Neural cell (in vitro differentiated cells): Measurements from ENCODE around the gene CCDC60. TPM values are rescaled to one million over a fixed set of nuclear protein-coding genes. Genes with fewer than 3 reads are reported as not detected.

Experiments
- H2AFZ ChIP-seq: fragments of 200-600, 300-800 bp; sonication (generic), shearing (Covaris generic); 2 replicates; pipeline ENCODE4 v1.6.0; 2014; ENCODE audit warnings: low read depth, mild to moderate bottlenecking, antibody characterized with exemption, low read length, moderate library complexity
- H3F3A ChIP-seq: fragments of 200-600 bp; shearing (Covaris generic); 2 replicates; pipeline ENCODE4 v1.6.1; 2016; ENCODE audit warnings: mild to moderate bottlenecking, moderate library complexity, mixed read lengths, antibody characterized with exemption, low read length; ENCODE audit not compliant: insufficient read depth, poor library complexity, severe bottlenecking
- H3K27ac ChIP-seq: fragments of 200-600, 300-800 bp; sonication (generic), shearing (Covaris generic); 2 replicates; pipeline ENCODE4 v1.5.1; 2014; ENCODE audit warnings: mild to moderate bottlenecking, low read length, moderate library complexity
- H3K27me3 ChIP-seq: fragments of 300-800, 200-600 bp; sonication (generic), shearing (Covaris generic); 2 replicates; pipeline ENCODE4 v1.6.0; 2014; ENCODE audit warnings: mild to moderate bottlenecking, low read depth, low read length, moderate library complexity; ENCODE audit not compliant: insufficient read depth
- H3K36me3 ChIP-seq: fragments of 300-800, 200-600 bp; sonication (generic), shearing (Covaris generic); 2 replicates; pipeline ENCODE4 v1.5.1; 2014; ENCODE audit warnings: mild to moderate bottlenecking, antibody characterized with exemption, low read length, moderate library complexity; ENCODE audit not compliant: insufficient read depth
- H3K4me2 ChIP-seq: fragments of 300-800, 200-600 bp; sonication (generic), shearing (Covaris generic); 2 replicates; pipeline ENCODE4 v1.6.0; 2014; ENCODE audit warnings: mild to moderate bottlenecking, low read length
- H3K4me3 ChIP-seq: fragments of 300-800, 200-600 bp; sonication (generic), shearing (Covaris generic); 2 replicates; pipeline ENCODE4 v1.5.1; 2014; ENCODE audit warnings: mild to moderate bottlenecking, low read length, moderate library complexity
- H3K79me2 ChIP-seq: fragments of 200-600 bp; shearing (Covaris generic); replicated peaks from 2 replicates; pipeline ENCODE4 v1.6.0; 2014; ENCODE audit warnings: mild to moderate bottlenecking, low read length, moderate library complexity; ENCODE audit not compliant: insufficient read depth
- H3K9ac ChIP-seq: fragments of 300-800, 200-600 bp; sonication (generic), shearing (Covaris generic); 2 replicates; pipeline ENCODE4 v1.6.1; 2016; ENCODE audit warnings: mild to moderate bottlenecking, low read length, mixed read lengths
- H3K9me2 ChIP-seq: fragments of 200-600 bp; shearing (Covaris generic); 2 replicates; pipeline ENCODE4 v1.6.1; 2016; ENCODE audit warnings: mild to moderate bottlenecking, low read length, mixed read lengths; ENCODE audit not compliant: insufficient read depth
- H3K9me3 ChIP-seq: fragments of 200-600, 300-800 bp; sonication (generic), shearing (Covaris generic); 2 replicates; pipeline ENCODE4 v1.6.1; 2016; ENCODE audit warnings: mild to moderate bottlenecking, mixed run types, low read length, moderate library complexity, mixed read lengths
- H4K20me1 ChIP-seq: fragments of 200-600 bp; shearing (Covaris generic); 2 replicates; pipeline ENCODE4 v1.6.1; 2016; ENCODE audit warnings: mild to moderate bottlenecking, mixed run types; ENCODE audit not compliant: insufficient read depth
- CTCF ChIP-seq: fragments of 450-650 bp; IDR thresholded peaks from 2 replicates; pipeline ENCODE4 v1.5.1; 2014; ENCODE audit warnings: antibody characterized with exemption, mild to moderate bottlenecking, moderate library complexity; ENCODE audit not compliant: poor library complexity, severe bottlenecking
- EP300 ChIP-seq: fragments of 450-650 bp; conservative IDR thresholded peaks from 2 replicates; pipeline ENCODE4 v1.6.1; 2014; ENCODE audit warnings: antibody characterized with exemption, mild to moderate bottlenecking, moderate library complexity; ENCODE audit not compliant: poor library complexity, severe bottlenecking
- EZH2 ChIP-seq: fragments of 200-600, 300-800 bp; shearing (Covaris generic), sonication (generic); IDR thresholded peaks from 2 replicates; pipeline ENCODE4 v1.6.1; 2014; ENCODE audit warnings: antibody characterized with exemption, low read length, borderline replicate concordance, mild to moderate bottlenecking; ENCODE audit not compliant: insufficient read depth, poor library complexity, severe bottlenecking
- MXI1 ChIP-seq: fragments of 450-650 bp; conservative IDR thresholded peaks from 2 replicates; pipeline ENCODE4 v1.6.1; 2014; ENCODE audit warnings: antibody characterized with exemption, mild to moderate bottlenecking; ENCODE audit not compliant: poor library complexity, severe bottlenecking
- POLR2AphosphoS5 ChIP-seq: IDR thresholded peaks from 2 replicates; pipeline ENCODE4 v1.6.1; 2012
- RAD21 ChIP-seq: fragments of 450-650 bp; conservative IDR thresholded peaks from 2 replicates; pipeline ENCODE4 v1.6.1; 2014; ENCODE audit warnings: antibody characterized with exemption, mild to moderate bottlenecking, moderate library complexity
- SMC3 ChIP-seq: fragments of 450-650 bp; conservative IDR thresholded peaks from 2 replicates; pipeline ENCODE4 v1.6.1; 2014; ENCODE audit warnings: antibody characterized with exemption, mild to moderate bottlenecking, moderate library complexity; ENCODE audit not compliant: poor library complexity
- TAF1 ChIP-seq: IDR thresholded peaks from 2 replicates; pipeline ENCODE4 v1.6.1; 2012; ENCODE audit warnings: low read depth
- polyA minus RNA-seq: library from RNA; depleted of rRNA, polyadenylated mRNA; stranded (reverse); fragments of >200 nt; gene quantifications from 2 replicates; pipeline ENCODE4 v1.2.3, GENCODE V29; 2014
- polyA plus RNA-seq: library from polyadenylated mRNA; depleted of rRNA; stranded (reverse); fragments of >200 nt; gene quantifications from 2 replicates; pipeline ENCODE4 v1.2.3, GENCODE V29; 2014

The CCDC60 gene, protein sequence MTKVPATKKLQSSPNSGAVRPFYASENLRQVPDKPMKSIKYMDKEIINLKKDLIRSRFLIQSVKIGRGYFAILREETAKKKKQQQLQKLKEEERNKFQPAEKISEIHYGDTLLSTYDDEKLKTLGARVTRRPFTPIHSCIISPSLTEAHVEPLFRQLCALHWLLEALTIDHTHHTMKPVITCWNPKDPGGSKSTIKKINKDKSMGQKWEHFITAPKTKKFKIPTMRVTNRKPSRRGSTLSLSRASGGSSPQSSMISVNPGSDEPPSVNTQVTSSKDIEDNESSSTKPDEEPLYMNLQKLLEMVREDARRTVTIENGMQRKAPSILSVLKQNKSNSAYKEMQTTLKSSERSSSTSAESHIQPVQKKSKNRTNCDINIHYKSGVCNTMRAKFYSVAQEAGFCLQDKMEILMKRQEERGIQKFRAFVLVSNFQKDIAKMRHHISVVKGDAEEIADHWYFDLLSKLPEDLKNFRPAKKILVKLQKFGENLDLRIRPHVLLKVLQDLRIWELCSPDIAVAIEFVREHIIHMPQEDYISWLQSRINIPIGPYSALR
- polyA plus RNA-seq (not detected in 2 replicates), polyA minus RNA-seq (not detected in 2 replicates)

DNA sequence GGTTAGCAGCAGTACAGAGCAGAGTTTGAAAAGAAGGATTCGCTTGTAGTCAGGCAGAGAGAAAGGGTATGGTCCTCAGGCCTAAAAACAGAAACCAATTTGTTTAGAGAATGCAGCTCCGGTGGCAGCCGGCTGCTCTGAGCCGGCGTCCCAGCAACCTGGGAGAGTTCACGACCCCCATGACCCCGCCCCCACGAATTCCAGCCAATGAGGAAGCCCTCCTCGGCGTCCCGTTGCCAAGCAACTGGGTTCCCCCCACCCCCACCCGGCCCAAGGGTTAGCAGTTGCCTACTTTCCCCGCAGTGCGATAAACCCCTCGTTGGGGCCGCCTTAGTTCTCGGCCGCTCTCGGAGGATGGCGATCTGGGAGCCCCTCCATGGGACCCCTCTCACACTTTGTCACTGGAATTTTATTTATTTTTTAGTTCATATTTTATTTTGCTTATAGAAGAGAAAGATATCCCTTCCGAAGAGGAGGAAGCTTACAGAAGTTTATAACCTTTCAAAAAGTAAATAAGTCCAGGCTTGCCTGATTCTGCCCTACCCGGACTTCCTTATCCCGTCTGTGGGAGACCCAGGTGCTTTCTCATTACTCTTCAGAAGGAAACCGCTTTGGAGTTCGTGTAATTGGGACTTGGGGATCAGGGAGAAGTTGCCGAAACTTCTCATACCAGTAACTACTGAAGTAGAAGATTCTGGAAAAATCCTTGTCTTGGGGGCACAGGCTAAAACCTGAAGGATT is at the start of gene CCDC60:
Gene CCDC60, plus strand, starts transcription at position 300 of the 741 bp plus-strand sequence. CDS start 448 bp downstream, outside the sequence.
- no peaks in the 10 kb centered on the region for H3K36me3 ChIP-seq
- no peaks in the 10 kb centered on the region for H3K9me2 ChIP-seq
- no peaks in the 10 kb centered on the region for H3K79me2 ChIP-seq
- TF ChIP-seq POLR2AphosphoS5 (no peak), TAF1 (no peak), EP300 (no peak), CTCF (no peak), RAD21 (no peak), SMC3 (no peak)
- no peak within 1 kb of the TSS for H3K4me2 ChIP-seq
- no peaks in the 10 kb centered on the region for H3K9me3 ChIP-seq
- no peaks in the 10 kb centered on the region for H3K27me3 ChIP-seq
- H3K9ac ChIP-seq: no peak within 1 kb of the TSS
- H4K20me1 ChIP-seq: no peaks in the 10 kb centered on the region
- H3K4me3 ChIP-seq: no peak within 1 kb of the TSS
- H3F3A ChIP-seq: no peaks in the 10 kb centered on the region
- no peak within 1 kb of the TSS for H2AFZ ChIP-seq
- no peak within 1 kb of the TSS for H3K27ac ChIP-seq

- Histone ChIP-seq H3K27me3 (no peaks in the 10 kb centered on the region), H3K9me2 (no peaks in the 10 kb centered on the region), H3K79me2 (no peaks in the 10 kb centered on the region), H3F3A (peaks cover 3% of the 10 kb centered on the region), H3K27ac (no peak overlapping the region), H3K4me3 (peak overlapping the region; percentile 51), H2AFZ (peak overlapping the region; percentile 24), H3K9ac (peak overlapping the region; percentile 3), H3K4me2 (peak overlapping the region; percentile 43), H4K20me1 (no peaks in the 10 kb centered on the region), H3K36me3 (no peaks in the 10 kb centered on the region), H3K9me3 (no peaks in the 10 kb centered on the region)
- peak; percentile 31 for TF ChIP-seq EP300
- peak; percentile 24 for TF ChIP-seq POLR2AphosphoS5
- peak; percentile 45 for TF ChIP-seq MXI1
- TF ChIP-seq SMC3: no peak
These were observed 46.0 kb upstream of the CCDC60 start for GRCh38 chr12:119288576-119288975.

- no peaks in the 10 kb centered on the region for H3K27me3 ChIP-seq
- H3K4me3 ChIP-seq: no peak overlapping the region
- H4K20me1 ChIP-seq: no peaks in the 10 kb centered on the region
- no peaks in the 10 kb centered on the region for H3K9me3 ChIP-seq
- no peak overlapping the region for H3K9ac ChIP-seq
- TF ChIP-seq EP300: no peak
- TF ChIP-seq POLR2AphosphoS5: no peak
- no peak for TF ChIP-seq EZH2
- no peaks in the 10 kb centered on the region for H3K36me3 ChIP-seq
- H3K4me2 ChIP-seq: no peak overlapping the region
- no peak overlapping the region for H2AFZ ChIP-seq
- no peak overlapping the region for H3K27ac ChIP-seq
- no peaks in the 10 kb centered on the region for H3K79me2 ChIP-seq
- peaks cover 3% of the 10 kb centered on the region for H3F3A ChIP-seq
- H3K9me2 ChIP-seq: no peaks in the 10 kb centered on the region
These were observed 41.5 kb upstream of the CCDC60 start for GRCh38 chr12:119292893-119293630.
